ENCODE data around the gene TSHZ1.

Gene TSHZ1

GRCh38 chr18:75249175-75249518 lies 38.5 kb downstream of the TSHZ1 start:
- TF ChIP-seq CEBPB (IDR thresholded peaks at IDR 0.05) (no peak), EGR1 (IDR thresholded peaks at IDR 0.05) (no peak), FOXM1 (IDR thresholded peaks at IDR 0.05; ENCODE audit: borderline replicate concordance, low read depth) (no peak), YY1 (IDR thresholded peaks at IDR 0.05; ENCODE audit: low read depth) (no peak), EP300 (IDR thresholded peaks at IDR 0.05; ENCODE audit: borderline replicate concordance) (no peak), CREB1 (IDR thresholded peaks at IDR 0.05; ENCODE audit: low read depth) (no peak), TCF12 (IDR thresholded peaks at IDR 0.05; ENCODE audit: low read depth) (no peak), ZBTB7A (IDR thresholded peaks at IDR 0.05; ENCODE audit: low read depth) (no peak), RAD21 (IDR thresholded peaks at IDR 0.05; ENCODE audit: low read depth) (no peak), TAF1 (IDR thresholded peaks at IDR 0.05; ENCODE audit: low read depth) (no peak), NFIC (IDR thresholded peaks at IDR 0.05) (no peak), TEAD4 (IDR thresholded peaks at IDR 0.05) (no peak)
- TF ChIP-seq, protein P1, sequence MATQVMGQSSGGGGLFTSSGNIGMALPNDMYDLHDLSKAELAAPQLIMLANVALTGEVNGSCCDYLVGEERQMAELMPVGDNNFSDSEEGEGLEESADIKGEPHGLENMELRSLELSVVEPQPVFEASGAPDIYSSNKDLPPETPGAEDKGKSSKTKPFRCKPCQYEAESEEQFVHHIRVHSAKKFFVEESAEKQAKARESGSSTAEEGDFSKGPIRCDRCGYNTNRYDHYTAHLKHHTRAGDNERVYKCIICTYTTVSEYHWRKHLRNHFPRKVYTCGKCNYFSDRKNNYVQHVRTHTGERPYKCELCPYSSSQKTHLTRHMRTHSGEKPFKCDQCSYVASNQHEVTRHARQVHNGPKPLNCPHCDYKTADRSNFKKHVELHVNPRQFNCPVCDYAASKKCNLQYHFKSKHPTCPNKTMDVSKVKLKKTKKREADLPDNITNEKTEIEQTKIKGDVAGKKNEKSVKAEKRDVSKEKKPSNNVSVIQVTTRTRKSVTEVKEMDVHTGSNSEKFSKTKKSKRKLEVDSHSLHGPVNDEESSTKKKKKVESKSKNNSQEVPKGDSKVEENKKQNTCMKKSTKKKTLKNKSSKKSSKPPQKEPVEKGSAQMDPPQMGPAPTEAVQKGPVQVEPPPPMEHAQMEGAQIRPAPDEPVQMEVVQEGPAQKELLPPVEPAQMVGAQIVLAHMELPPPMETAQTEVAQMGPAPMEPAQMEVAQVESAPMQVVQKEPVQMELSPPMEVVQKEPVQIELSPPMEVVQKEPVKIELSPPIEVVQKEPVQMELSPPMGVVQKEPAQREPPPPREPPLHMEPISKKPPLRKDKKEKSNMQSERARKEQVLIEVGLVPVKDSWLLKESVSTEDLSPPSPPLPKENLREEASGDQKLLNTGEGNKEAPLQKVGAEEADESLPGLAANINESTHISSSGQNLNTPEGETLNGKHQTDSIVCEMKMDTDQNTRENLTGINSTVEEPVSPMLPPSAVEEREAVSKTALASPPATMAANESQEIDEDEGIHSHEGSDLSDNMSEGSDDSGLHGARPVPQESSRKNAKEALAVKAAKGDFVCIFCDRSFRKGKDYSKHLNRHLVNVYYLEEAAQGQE (IDR thresholded peaks at IDR 0.05; ENCODE audit: low read depth): no peak
- TF ChIP-seq, protein P2, sequence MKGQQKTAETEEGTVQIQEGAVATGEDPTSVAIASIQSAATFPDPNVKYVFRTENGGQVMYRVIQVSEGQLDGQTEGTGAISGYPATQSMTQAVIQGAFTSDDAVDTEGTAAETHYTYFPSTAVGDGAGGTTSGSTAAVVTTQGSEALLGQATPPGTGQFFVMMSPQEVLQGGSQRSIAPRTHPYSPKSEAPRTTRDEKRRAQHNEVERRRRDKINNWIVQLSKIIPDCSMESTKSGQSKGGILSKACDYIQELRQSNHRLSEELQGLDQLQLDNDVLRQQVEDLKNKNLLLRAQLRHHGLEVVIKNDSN (IDR thresholded peaks at IDR 0.05): no peak
- TF ChIP-seq, protein P3, sequence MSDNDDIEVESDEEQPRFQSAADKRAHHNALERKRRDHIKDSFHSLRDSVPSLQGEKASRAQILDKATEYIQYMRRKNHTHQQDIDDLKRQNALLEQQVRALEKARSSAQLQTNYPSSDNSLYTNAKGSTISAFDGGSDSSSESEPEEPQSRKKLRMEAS (IDR thresholded peaks at IDR 0.05): no peak

DNA sequence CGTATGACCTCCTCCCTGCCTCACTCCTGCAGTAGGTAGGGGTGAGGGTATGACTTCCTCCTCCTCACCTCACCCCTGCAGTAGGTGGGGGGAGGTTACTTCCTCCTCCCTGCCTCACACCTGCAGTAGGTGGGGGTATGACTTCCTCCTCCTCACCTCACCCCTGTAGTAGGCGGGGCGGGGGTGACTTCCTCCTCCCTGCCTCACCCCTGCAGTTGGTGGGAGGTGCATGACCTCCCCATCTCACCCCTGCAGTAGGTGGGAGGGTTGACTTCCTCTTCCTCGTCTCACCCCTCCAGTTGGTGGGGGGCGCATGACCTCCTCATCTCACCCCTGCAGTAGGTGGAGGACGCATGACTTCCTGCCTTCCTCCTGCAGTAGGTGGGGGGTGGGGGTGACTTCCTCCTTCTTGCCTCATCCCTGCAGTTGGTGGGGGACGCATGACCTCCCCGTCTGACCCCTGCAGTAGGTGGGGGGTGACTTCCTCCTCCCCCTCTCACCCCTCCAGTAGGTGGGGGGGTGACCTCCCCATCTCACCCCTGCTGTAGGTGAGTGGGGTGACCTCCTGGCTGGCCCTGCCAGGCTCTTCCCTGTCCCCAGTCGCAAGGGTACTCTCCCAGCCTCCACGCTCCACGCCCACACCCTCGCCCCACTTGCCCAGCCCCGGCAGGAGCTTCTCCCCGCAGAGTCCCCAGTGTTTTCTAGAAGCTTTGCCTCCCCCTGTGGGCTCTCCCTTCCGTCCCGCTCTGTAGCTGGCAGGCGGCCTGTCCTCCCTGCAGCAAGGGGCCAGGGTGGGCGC lies 39.3 kb downstream of the TSHZ1 start:
- TF ChIP-seq RAD21 (IDR thresholded peaks at IDR 0.05; ENCODE audit: low read depth): no peak
- no peak for TF ChIP-seq FOXM1 (IDR thresholded peaks at IDR 0.05; ENCODE audit: borderline replicate concordance, low read depth)
- TF ChIP-seq CEBPB (IDR thresholded peaks at IDR 0.05): no peak
- TF ChIP-seq EP300 (IDR thresholded peaks at IDR 0.05; ENCODE audit: borderline replicate concordance): no peak
- no peak for TF ChIP-seq YY1 (IDR thresholded peaks at IDR 0.05; ENCODE audit: low read depth)
- TF ChIP-seq TAF1 (IDR thresholded peaks at IDR 0.05; ENCODE audit: low read depth): no peak
- TF ChIP-seq EGR1 (IDR thresholded peaks at IDR 0.05): no peak
- no peak for TF ChIP-seq CREB1 (IDR thresholded peaks at IDR 0.05; ENCODE audit: low read depth)
- TF ChIP-seq TCF12 (IDR thresholded peaks at IDR 0.05; ENCODE audit: low read depth): no peak
- no peak for TF ChIP-seq ZBTB7A (IDR thresholded peaks at IDR 0.05; ENCODE audit: low read depth)
- no peak for TF ChIP-seq NFIC (IDR thresholded peaks at IDR 0.05)
- TF ChIP-seq, protein P2 (IDR thresholded peaks at IDR 0.05): no peak
- TF ChIP-seq, protein P1 (IDR thresholded peaks at IDR 0.05; ENCODE audit: low read depth): no peak
- no peak for TF ChIP-seq TEAD4 (IDR thresholded peaks at IDR 0.05)
- TF ChIP-seq, protein P3 (IDR thresholded peaks at IDR 0.05): no peak

GRCh38 chr18:75250471-75250821 lies 39.8 kb downstream of the TSHZ1 start:
- TF ChIP-seq ZBTB7A (IDR thresholded peaks at IDR 0.05; ENCODE audit: low read depth): no peak
- TF ChIP-seq FOXM1 (IDR thresholded peaks at IDR 0.05; ENCODE audit: borderline replicate concordance, low read depth): no peak
- TF ChIP-seq CREB1 (IDR thresholded peaks at IDR 0.05; ENCODE audit: low read depth): no peak
- no peak for TF ChIP-seq CEBPB (IDR thresholded peaks at IDR 0.05)
- no peak for TF ChIP-seq YY1 (IDR thresholded peaks at IDR 0.05; ENCODE audit: low read depth)
- TF ChIP-seq EGR1 (IDR thresholded peaks at IDR 0.05): no peak
- TF ChIP-seq, protein P1 (IDR thresholded peaks at IDR 0.05; ENCODE audit: low read depth): no peak
- no peak for TF ChIP-seq EP300 (IDR thresholded peaks at IDR 0.05; ENCODE audit: borderline replicate concordance)
- no peak for TF ChIP-seq NFIC (IDR thresholded peaks at IDR 0.05)
- TF ChIP-seq, protein P2 (IDR thresholded peaks at IDR 0.05): no peak
- no peak for TF ChIP-seq RAD21 (IDR thresholded peaks at IDR 0.05; ENCODE audit: low read depth)
- no peak for TF ChIP-seq TCF12 (IDR thresholded peaks at IDR 0.05; ENCODE audit: low read depth)
- no peak for TF ChIP-seq TEAD4 (IDR thresholded peaks at IDR 0.05)
- TF ChIP-seq, protein P3 (IDR thresholded peaks at IDR 0.05): no peak
- no peak for TF ChIP-seq TAF1 (IDR thresholded peaks at IDR 0.05; ENCODE audit: low read depth)
